NCI-H526 (cell line): ENCODE data around the gene SMIM1.
A peak's percentile ranks its signal among the peaks of the same experiment; 100 is the strongest.

ENCODE experiments used
- DNase-seq, 2 experiments: peaks; one replicate each; lab custom pipeline; 2025; lab: John Stamatoyannopoulos, UW

SMIM1 gene

DNA sequence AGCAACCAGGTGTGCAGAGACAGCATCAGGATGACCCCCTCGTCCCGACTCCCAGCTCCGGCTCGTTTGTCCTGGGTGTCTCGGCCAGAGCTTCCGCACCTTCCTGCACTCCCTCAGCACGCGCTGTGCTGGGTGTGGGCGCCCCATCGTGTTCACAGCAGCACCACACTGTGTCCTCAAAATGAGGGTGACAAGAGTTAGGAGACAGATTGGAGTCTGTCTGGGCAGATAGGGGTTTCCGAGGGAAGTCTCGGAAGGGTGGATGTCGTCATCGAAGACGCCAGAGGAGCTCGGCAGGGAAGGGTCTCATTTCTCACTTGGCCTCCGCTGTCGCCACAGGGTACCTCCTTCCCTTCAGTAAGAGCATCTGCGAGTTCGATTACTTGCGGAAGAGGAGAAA, 16.2 kb upstream of the SMIM1 start:
- DNase-seq = no peak

- no peak for DNase-seq
Observed at GRCh38 chr1:3759164-3759563, 13.4 kb upstream of the SMIM1 start.

DNA sequence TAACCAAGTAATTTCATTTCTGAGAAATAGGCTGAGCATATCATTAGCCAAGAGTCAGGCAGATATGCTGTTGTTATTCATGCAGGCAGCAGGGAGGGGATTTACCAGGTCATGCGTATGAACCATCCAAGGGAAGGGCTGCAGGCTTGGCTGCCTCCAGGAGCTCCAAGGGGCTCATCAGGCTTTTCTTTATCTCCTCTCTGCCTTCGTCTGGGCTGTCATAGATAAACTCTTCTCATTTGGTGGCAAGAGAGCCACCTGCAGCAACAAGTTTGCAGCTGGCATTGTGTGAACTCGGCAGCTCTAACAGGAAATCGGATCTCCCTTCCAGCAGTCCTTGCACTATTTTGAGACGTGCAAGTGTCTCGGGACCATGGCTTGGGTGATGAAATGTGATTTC, 12.8 kb upstream of the SMIM1 start:
- no peak for DNase-seq

DNA sequence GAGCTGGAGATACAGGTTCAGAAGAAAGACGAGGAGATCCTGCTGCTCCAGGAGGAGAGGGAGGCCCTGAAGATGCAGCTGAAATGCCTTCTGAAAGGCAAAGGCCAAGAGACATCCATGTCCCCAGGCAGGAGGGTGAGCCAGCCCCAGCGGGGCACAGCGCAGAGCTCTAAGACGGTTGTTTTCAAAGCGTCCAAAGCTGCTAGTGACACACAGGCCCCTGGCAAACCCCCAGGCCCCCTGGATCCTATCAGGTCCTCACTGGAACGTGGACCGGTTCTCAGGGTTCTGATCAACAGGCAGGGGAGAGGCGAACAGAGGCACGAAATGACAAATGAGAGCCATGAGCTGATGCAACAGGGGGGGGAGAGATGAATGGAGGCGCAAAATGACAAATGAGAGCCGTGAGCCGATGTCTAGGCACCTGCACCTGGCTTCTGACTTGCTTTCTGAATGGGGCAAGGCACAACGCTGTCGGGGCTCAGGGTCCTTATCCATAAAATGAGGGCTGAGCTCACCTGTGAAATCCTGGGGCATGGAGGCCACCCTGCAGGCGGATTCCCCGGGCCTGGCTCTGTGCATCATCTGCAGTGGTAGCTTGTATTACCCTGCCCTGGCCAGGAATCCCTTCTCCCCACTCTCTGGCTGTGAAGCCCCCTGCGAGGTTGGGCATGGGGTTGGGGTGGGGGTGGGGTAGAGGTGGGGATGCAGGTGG, 11.1 kb upstream of the SMIM1 start:
- DNase-seq = no peak

DNA sequence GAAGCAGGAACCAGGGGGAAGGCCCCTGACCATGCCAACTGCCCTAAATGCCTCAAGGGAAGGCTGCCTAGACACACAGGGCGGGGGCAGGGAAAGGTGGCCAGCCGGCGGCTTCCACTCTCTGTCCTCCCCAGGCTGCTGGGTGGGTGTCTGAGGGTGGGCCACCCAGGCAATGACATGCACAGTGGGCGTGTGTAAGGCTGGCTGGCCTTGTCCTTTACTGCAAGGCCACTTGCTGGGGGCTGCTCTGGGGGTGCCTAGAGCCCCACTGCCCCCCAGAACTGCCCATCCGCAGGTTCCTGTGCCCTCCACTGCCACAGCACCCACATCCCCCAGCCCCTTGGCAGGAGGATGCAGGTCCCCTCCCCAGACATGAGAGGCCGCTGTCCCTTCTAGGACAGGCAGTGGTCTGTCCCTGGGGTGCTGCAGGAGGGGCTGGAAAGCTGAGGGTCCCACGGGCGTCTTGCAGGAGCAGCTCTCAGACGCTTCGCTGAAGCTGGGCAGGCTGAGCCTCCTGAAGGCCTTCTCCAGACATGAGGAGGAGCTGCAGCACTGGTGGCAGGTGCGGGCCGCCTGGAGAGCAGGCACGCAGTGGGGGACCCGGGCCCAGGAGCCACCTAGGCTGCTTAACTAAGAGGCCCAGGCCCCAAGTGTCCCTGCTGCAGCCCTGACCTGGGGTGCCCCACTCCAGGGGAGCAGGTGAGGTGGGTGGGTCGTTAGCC, 10.2 kb upstream of the SMIM1 start:
- DNase-seq = no peak

DNA sequence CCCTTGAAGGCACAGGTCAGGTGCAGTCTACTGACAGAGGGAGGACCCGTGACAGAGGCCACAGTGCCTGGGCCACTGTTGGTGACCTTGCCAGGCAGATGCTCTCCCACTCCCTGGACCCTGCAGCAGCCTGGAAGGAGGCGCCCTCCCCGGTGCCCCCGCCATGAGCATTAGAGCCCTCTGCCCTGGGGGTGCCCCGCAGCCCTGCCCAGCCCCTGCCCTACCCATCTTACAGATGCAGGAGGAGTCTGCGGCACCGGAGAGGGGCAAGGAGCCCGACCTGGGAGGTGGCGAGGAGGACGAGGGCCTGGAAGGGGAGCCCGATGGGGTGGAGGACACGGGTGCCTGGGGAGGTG, 9.7 kb upstream of the SMIM1 start:
- DNase-seq = no peak

DNA sequence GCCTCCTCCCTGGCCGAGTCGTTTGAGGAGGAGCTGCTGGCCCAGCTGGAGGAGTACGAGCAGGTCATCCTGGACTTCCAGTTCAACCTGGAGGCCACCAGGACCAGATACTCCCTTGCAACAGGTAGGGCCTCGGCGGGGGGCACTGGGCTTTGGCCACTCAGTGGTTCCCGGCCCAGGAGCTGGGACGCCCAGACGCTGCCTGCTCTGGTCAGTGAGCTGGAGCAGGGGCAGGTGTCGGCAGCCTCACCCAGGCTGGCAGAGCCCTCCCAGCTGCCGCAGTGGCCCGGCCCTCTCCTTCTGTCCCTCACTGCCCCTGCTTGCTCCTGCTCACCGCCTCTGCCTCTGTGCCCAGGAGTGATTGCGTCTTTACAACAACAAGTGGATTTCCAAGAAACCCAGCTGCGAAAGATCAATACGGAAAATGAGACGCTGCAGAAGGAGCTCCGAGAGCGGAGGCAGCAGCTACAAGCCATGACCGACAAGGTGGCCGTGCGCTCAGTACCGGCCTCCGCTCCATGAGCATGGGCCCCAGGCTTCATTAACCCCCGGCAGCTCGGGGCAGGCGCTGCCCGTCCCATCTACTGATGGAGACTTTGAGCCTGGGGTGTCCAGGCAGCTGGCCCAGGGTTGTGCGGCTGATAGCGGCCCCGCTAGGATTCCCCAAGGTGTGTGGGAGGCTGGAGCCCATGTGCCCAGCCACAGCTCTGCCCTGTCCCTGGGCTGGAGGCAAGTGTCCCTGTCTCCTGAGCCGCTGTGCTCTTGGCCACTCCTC, 9.0 kb upstream of the SMIM1 start:
- DNase-seq = no peak

GRCh38 chr1:3767328-3767925, 5.1 kb upstream of the SMIM1 start:
- no peak for DNase-seq

- no peak for DNase-seq
Observed at GRCh38 chr1:3768811-3769390, 3.6 kb upstream of the SMIM1 start.

GRCh38 chr1:3770047-3770765, 2.3 kb upstream of the SMIM1 start:
- DNase-seq = no peak

- DNase-seq = no peak
Observed at GRCh38 chr1:3771108-3772026, 1.2 kb upstream of the SMIM1 start.

DNA sequence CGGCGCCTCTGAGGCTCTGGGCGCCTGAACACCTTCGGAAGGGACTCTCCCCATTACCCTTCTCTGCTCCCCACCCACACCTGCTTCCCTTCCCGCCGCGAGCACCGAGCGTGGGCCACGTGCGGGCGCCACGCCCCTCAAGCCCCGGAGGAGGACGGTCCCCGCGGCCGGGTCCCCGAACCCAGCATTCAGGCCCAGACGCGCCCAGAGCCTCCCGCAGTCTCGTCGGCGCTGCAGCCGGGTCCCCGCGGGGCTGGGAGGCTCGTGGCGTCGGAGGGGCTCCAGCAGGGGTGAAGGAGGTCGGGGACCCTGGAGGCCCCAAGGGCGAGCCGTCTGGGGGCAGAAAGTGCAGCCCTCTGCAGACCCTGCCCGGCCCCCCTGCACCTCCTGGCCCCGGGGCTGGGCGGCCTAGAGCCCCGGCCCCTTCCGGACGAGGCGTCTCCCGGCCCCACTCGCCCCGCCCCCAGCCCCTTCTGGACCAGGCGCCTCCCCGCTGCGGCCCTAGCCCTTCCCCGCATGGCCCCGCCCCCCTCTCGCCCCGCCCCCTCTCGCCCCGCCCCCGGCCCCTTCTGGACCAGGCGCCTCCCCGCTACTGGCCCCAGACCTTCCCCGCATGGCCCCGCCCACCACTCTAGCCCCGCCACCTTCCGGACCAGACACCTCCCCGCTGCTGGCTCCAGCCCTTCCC, 378 bp upstream of the SMIM1 start:
- DNase-seq = peak; percentile 66 to 94

GRCh38 chr1:3773572-3774275, 1.2 kb downstream of the SMIM1 start:
- DNase-seq = no peak

DNA sequence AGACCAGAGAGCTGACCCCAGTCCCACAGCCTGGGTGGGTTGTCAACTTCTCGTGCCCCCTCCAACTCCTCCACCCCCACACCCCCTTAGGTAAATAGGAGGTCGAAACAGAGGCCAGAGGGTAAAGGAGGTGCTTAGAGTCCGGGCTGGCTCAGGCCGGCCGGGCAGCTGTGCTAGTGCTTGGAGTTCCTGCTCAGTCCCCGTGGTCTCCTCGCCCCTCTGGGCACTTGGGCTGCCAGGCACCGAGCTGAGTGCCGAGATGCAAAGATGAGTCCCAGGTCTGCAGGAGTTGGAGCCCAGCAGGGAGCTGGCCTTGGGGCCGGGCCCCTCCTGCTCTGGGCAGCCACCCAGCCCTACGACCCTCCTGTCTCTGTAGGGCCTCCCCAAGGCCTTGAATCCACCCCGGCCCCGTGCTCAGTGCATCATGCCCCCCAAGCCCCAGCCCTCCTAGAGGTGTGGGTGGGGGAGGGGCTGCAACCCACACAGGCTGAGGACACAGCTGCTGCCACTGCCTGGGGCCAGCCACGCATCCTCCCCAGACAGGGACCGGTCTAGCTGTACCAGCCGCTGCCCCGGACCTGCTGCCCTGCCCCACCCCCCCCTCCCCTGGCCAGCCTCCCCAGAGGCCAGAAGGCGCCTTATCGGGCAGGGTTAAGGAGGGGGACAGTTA, 1.9 kb downstream of the SMIM1 start:
- no peak for DNase-seq

GRCh38 chr1:3774946-3775489, 2.5 kb downstream of the SMIM1 start:
- DNase-seq = no peak

- DNase-seq = peak; percentile 74 to 92
Observed at GRCh38 chr1:3775490-3776230, 3.1 kb downstream of the SMIM1 start.

DNA sequence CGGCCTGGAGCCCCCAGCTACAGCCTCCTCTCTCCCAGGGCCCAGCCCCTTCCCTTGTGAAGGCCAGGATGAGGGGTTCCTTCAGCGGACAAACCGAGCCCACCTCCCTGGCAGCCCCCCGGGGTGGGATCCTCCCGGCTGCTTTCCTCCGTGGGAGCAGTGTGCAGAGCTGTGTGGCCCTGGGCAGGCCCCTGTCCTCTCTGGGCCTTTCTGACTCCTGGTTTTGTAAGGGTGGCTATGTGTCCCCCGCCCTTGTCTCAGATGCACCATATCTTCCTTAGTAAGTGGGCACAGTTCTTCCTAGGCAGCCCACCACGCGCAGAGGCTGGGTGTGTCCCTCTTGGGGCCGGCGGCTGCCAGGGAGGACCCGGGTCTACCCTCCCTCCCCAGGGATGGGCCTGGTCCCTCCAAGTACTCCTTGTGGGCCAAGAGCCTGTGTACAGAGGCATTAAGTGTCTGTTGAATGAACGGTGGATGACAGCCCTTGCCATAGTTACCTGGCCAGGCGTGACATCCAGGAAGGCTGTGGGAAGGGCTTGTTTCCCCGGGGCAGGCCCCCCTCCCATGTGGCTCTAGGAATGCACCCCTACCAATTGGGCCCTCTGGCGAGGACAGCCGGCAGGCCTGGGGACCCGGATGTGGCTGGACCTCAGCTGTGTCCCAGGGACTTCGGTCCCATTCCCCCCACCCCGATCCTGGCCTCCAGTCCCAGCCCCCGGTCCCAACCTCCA, 3.8 kb downstream of the SMIM1 start:
- no peak for DNase-seq
